KG1 (cell line): ENCODE measurements around the gene EXOC3L2.

ENCODE experiments used
- DNase-seq: peaks from one replicate; lab custom pipeline; 2025; lab: John Stamatoyannopoulos, UW

Gene EXOC3L2

GRCh38 chr19:45179892-45180370 lies 65.3 kb downstream of the EXOC3L2 start:
- DNase-seq = no peak

GRCh38 chr19:45179072-45179891 lies 65.9 kb downstream of the EXOC3L2 start:
- peak; percentile 74 for DNase-seq

- peak; percentile 100 for DNase-seq
Measured at GRCh38 chr19:45178262-45179071, 66.7 kb downstream of the EXOC3L2 start, which contains the start of gene BLOC1S3. Gene BLOC1S3, plus strand, starts transcription at chr19:45178784. Its CDS starts 513 bp downstream, at chr19:45179297.

- no peak for DNase-seq
Measured at GRCh38 chr19:45177817-45178261, 67.4 kb downstream of the EXOC3L2 start, which contains the start of gene TRAPPC6A. Gene TRAPPC6A, minus strand, starts transcription at chr19:45178237. Its CDS starts 19 bp downstream, at chr19:45178218.

GRCh38 chr19:45175515-45176345 lies 69.5 kb downstream of the EXOC3L2 start:
- DNase-seq = no peak

- DNase-seq = no peak
Measured at GRCh38 chr19:45173816-45174215, 71.4 kb downstream of the EXOC3L2 start.

- no peak for DNase-seq
Measured at GRCh38 chr19:45172611-45173208, 72.5 kb downstream of the EXOC3L2 start.

- peak; percentile 8 for DNase-seq
Measured at GRCh38 chr19:45172173-45172572, 73.0 kb downstream of the EXOC3L2 start.

- DNase-seq = no peak
Measured at GRCh38 chr19:45171211-45171623, 74.0 kb downstream of the EXOC3L2 start.

- DNase-seq = no peak
Measured at GRCh38 chr19:45170146-45171106, 74.8 kb downstream of the EXOC3L2 start.

GRCh38 chr19:45169602-45170001 lies 75.6 kb downstream of the EXOC3L2 start:
- no peak for DNase-seq

GRCh38 chr19:45168767-45169351 lies 76.3 kb downstream of the EXOC3L2 start:
- no peak for DNase-seq

GRCh38 chr19:45166723-45167252 lies 78.4 kb downstream of the EXOC3L2 start:
- DNase-seq = no peak

- DNase-seq = no peak
Measured at GRCh38 chr19:45164577-45165335, 80.5 kb downstream of the EXOC3L2 start.

GRCh38 chr19:45163751-45164460 lies 81.3 kb downstream of the EXOC3L2 start:
- no peak for DNase-seq

GRCh38 chr19:45163156-45163555 lies 82.1 kb downstream of the EXOC3L2 start:
- no peak for DNase-seq

- no peak for DNase-seq
Measured at GRCh38 chr19:45162608-45163143, 82.5 kb downstream of the EXOC3L2 start.
